HEK293T (cell line): Measurements from ENCODE around the gene STX1B.

ENCODE experiments used
- ARNT ChIP-seq: fragments of 450-650 bp; IDR thresholded peaks from 2 replicates; pipeline ENCODE4 v1.6.1; 2017; ENCODE audit warnings: mild to moderate bottlenecking
- BHLHE40 ChIP-seq: fragments of 450-650 bp; IDR thresholded peaks from 2 replicates; pipeline ENCODE4 v1.6.1; 2016; ENCODE audit warnings: mild to moderate bottlenecking, moderate library complexity, borderline replicate concordance
- ELF4 ChIP-seq: fragments of 450-650 bp; IDR thresholded peaks from 2 replicates; pipeline ENCODE4 v1.6.1; 2017; ENCODE audit warnings: antibody characterized with exemption
- FOXA1 ChIP-seq: fragments of 450-650 bp; IDR thresholded peaks from 2 replicates; pipeline ENCODE4 v1.6.1; 2016; ENCODE audit warnings: mild to moderate bottlenecking
- FOXK2 ChIP-seq: fragments of 450-650 bp; IDR thresholded peaks from 2 replicates; pipeline ENCODE4 v1.6.1; 2016; ENCODE audit warnings: mild to moderate bottlenecking
- FOXM1 ChIP-seq: fragments of 450-650 bp; IDR thresholded peaks from 2 replicates; pipeline ENCODE4 v1.6.1; 2017; ENCODE audit warnings: mild to moderate bottlenecking, borderline replicate concordance
- HDGF ChIP-seq: fragments of 450-650 bp; IDR thresholded peaks from 2 replicates; pipeline ENCODE4 v1.6.1; 2017; ENCODE audit warnings: antibody characterized with exemption, borderline replicate concordance
- LEF1 ChIP-seq: fragments of 450-650 bp; IDR thresholded peaks from 2 replicates; pipeline ENCODE4 v1.6.1; 2017; ENCODE audit warnings: mild to moderate bottlenecking, borderline replicate concordance
- NFRKB ChIP-seq: fragments of 450-650 bp; IDR thresholded peaks from 2 replicates; pipeline ENCODE4 v1.6.1; 2016; ENCODE audit warnings: mild to moderate bottlenecking, moderate library complexity
- PKNOX1 ChIP-seq: fragments of 450-650 bp; IDR thresholded peaks from 2 replicates; pipeline ENCODE4 v1.6.1; 2016
- SP1 ChIP-seq: fragments of 450-650 bp; IDR thresholded peaks from 2 replicates; pipeline ENCODE4 v1.6.1; 2017
- SUZ12 ChIP-seq: fragments of 450-650 bp; IDR thresholded peaks from 2 replicates; pipeline ENCODE4 v1.6.1; 2016; ENCODE audit warnings: mild to moderate bottlenecking
- TARDBP ChIP-seq: fragments of 450-650 bp; IDR thresholded peaks from 2 replicates; pipeline ENCODE4 v1.6.1; 2016
- ZNF384 ChIP-seq: fragments of 450-650 bp; IDR thresholded peaks from 2 replicates; pipeline ENCODE4 v1.6.1; 2016

- TF ChIP-seq BHLHE40 (no peak), ELF4 (no peak), NFRKB (no peak), FOXM1 (no peak), TARDBP (no peak), FOXA1 (no peak), ZNF384 (no peak), ARNT (no peak), SP1 (no peak), PKNOX1 (no peak), LEF1 (no peak), HDGF (no peak), FOXK2 (no peak), SUZ12 (no peak)
These were observed 20.9 kb downstream of the STX1B start for GRCh38 chr16:30989469-30990047.
